SK-N-SH treated with all-trans-retinoic acid at 6 μM for 48 hours (cell line): ENCODE measurements around the gene GRK1.

ENCODE experiments used
- ARNTL ChIP-seq: fragments of 450-650 bp; formaldehyde crosslinking; IDR thresholded peaks from 2 replicates; pipeline ENCODE4 v1.5.0; 2020; ENCODE audit warnings: low read depth, mild to moderate bottlenecking, moderate library complexity, borderline replicate concordance
- CREB5 ChIP-seq: fragments of 250-450 bp; sonication (Bioruptor Pico); IDR thresholded peaks from 2 replicates; pipeline ENCODE4 v1.5.1; 2020; ENCODE audit warnings: low read depth, mild to moderate bottlenecking, moderate library complexity
- TOX ChIP-seq: fragments of 250-450 bp; sonication (Bioruptor Pico); IDR thresholded peaks from 2 replicates; pipeline ENCODE4 v1.8.0; 2021; ENCODE audit warnings: mild to moderate bottlenecking, moderate library complexity, borderline replicate concordance
- ZFP30 ChIP-seq: fragments of 450-650 bp; formaldehyde crosslinking; IDR thresholded peaks from 2 replicates; pipeline ENCODE4 v1.5.0; 2022; ENCODE audit warnings: mild to moderate bottlenecking, moderate library complexity
- ZNF565 ChIP-seq: fragments of 450-650 bp; formaldehyde crosslinking; conservative IDR thresholded peaks from 2 replicates; pipeline ENCODE4 v1.5.0; 2020; ENCODE audit warnings: low read depth, mild to moderate bottlenecking, moderate library complexity
- ZNF70 ChIP-seq: fragments of 450-650 bp; formaldehyde crosslinking; IDR thresholded peaks from 2 replicates; pipeline ENCODE4 v1.5.0; 2020; ENCODE audit warnings: mild to moderate bottlenecking, moderate library complexity
- ZNF8 ChIP-seq: fragments of 450-650 bp; formaldehyde crosslinking; IDR thresholded peaks from 2 replicates; pipeline ENCODE4 v1.5.0; 2020; ENCODE audit warnings: mild to moderate bottlenecking, moderate library complexity
- TF ChIP-seq, protein P1 (sequence below): fragments of 250-450 bp; sonication (Bioruptor Pico); IDR thresholded peaks from 2 replicates; pipeline ENCODE4 v1.8.0; 2020; ENCODE audit warnings: mild to moderate bottlenecking, moderate library complexity, borderline replicate concordance

DNA sequence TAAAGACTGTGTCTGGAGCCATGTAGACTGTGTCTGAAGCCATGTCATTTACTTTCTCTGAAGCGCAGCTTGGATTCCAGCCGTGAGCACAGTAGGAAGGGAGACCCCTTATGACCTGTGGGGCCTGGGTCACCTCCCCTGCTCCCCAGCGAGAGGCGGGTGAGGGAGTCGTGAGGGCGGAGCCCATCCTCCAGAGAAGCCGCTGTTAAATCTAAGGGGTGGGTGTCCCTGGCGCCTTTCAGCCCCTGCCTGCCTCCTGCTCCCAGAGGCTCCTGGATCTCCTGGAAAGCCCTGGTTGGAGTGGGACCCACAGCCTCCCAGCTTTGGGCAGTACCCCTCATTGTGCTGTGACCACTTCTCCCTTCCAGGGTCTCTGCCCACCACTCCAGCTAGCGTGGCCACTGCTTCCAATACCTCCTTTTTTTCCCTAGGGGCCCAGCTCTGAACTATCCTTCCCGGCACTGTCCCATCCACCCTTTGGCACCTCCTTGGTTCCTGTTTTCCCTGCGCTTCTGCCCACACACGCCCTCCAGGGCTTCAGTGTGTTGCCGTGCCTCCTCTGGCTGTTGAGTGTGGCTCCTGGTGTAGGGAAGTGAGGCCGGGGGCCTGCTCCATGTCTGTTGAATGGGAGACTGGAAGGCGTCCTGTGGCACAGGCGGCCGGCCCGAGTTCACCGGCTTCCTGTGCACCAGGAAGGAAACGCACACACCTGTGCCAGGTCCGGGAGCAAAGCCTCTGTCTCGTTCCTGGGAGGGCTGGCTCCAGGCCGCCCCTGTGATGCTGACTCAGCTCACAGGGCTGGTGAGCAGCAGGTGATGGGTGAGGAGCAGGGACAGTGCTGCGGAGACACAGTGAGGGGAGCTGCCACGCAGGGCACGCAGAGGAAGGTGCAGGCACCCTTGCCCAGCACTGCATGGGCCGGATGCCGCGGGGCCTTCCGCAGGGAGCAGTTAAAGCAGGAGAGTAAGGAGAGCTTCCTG is 38.4 kb upstream of the GRK1 start:
- no peak for TF ChIP-seq ZNF565 (CRISPR knock-in tag)
- TF ChIP-seq, protein P1, sequence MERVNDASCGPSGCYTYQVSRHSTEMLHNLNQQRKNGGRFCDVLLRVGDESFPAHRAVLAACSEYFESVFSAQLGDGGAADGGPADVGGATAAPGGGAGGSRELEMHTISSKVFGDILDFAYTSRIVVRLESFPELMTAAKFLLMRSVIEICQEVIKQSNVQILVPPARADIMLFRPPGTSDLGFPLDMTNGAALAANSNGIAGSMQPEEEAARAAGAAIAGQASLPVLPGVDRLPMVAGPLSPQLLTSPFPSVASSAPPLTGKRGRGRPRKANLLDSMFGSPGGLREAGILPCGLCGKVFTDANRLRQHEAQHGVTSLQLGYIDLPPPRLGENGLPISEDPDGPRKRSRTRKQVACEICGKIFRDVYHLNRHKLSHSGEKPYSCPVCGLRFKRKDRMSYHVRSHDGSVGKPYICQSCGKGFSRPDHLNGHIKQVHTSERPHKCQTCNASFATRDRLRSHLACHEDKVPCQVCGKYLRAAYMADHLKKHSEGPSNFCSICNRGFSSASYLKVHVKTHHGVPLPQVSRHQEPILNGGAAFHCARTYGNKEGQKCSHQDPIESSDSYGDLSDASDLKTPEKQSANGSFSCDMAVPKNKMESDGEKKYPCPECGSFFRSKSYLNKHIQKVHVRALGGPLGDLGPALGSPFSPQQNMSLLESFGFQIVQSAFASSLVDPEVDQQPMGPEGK: no peak
- no peak for TF ChIP-seq TOX
- no peak for TF ChIP-seq ZNF8 (CRISPR knock-in tag)
- no peak for TF ChIP-seq ZFP30 (CRISPR knock-in tag)
- no peak for TF ChIP-seq ZNF70 (CRISPR knock-in tag)
- TF ChIP-seq ARNTL (CRISPR knock-in tag): no peak
- TF ChIP-seq CREB5 (CRISPR knock-in tag): no peak
